Measurements from ENCODE around the gene FCHSD1.

The FCHSD1 gene

GRCh38 chr5:141590127-141590526, 61.1 kb downstream of the FCHSD1 start:
- POLR2A ChIA-PET: no interaction called here
- H3K36me3 ChIP-seq (ENCODE audit: control insufficient read depth in 4 of 4, insufficient read depth in 4 of 4, low read length in 3 of 4): peaks cover 16 to 51% (median 21%) of the 10 kb centered on the region in 4 experiments
- no peak overlapping the region for H3K27ac ChIP-seq (ENCODE audit: insufficient read depth in 1 of 2, low read depth in 1 of 2, low read length in 2 of 2, poor library complexity in 1 of 2, severe bottlenecking in 2 of 2)
- no peak overlapping the region for H3K4me3 ChIP-seq (ENCODE audit: control insufficient read depth in 1 of 7, extremely low read depth in 1 of 7, insufficient read depth in 4 of 7, low read depth in 2 of 7, low read length in 6 of 7)
- peaks cover 0 to 18% (median 10%) of the 10 kb centered on the region in 4 experiments for H3K4me1 ChIP-seq (ENCODE audit: control extremely low read depth in 1 of 4, control insufficient read depth in 4 of 4, insufficient read depth in 4 of 4, low read length in 3 of 4)
- peak in 2 of 3 donors; percentile 53 to 61 for DNase-seq
- 100% methylated on average over 1 of the region's 2 CpGs for WGBS (ENCODE audit: insufficient coverage)
- CTCF ChIA-PET: interaction anchor here (0.9 to 8.4 kb wide), 6 partner anchors 9 to 40 kb away, joined by 4 to 281 read pairs (median 16); partner anchors contain the start of gene DIAPH1
- no peaks in the 10 kb centered on the region for H3K27me3 ChIP-seq (replicated peaks in 2 of 5; ENCODE audit: control insufficient read depth in 4 of 5, insufficient read depth in 5 of 5, low read length in 4 of 5)
- no peaks in the 10 kb centered on the region for H3K9me3 ChIP-seq (ENCODE audit: control extremely low read depth in 1 of 5, control insufficient read depth in 4 of 5, insufficient read depth in 2 of 5, low read depth in 1 of 5, low read length in 4 of 5)
